HG03342 (cell line): ENCODE results near the gene CASZ1.

Experiments
- ATAC-seq: cut with Tn5 transposase; IDR thresholded peaks from one replicate; pipeline ENCODE4 v1.9.1; 2021; ENCODE audit warnings: mild to moderate bottlenecking, moderate library complexity; ENCODE audit not compliant: unreplicated experiment

Gene CASZ1

GRCh38 chr1:10755970-10756521 is 40.4 kb downstream of the CASZ1 start:
- no peak for ATAC-seq

GRCh38 chr1:10754568-10755329 is 41.7 kb downstream of the CASZ1 start:
- ATAC-seq = no peak

GRCh38 chr1:10753299-10753698 is 43.1 kb downstream of the CASZ1 start:
- ATAC-seq = no peak

GRCh38 chr1:10751561-10752085 is 44.8 kb downstream of the CASZ1 start:
- no peak for ATAC-seq

- no peak for ATAC-seq
Observed at GRCh38 chr1:10751160-10751559, 45.3 kb downstream of the CASZ1 start.

GRCh38 chr1:10745886-10746455 is 50.5 kb downstream of the CASZ1 start:
- ATAC-seq = no peak

- no peak for ATAC-seq
Observed at GRCh38 chr1:10745383-10745782, 51.1 kb downstream of the CASZ1 start.

- ATAC-seq = no peak
Observed at GRCh38 chr1:10744654-10745238, 51.7 kb downstream of the CASZ1 start.

- no peak for ATAC-seq
Observed at GRCh38 chr1:10744029-10744428, 52.4 kb downstream of the CASZ1 start.

- ATAC-seq = no peak
Observed at GRCh38 chr1:10741696-10742095, 54.8 kb downstream of the CASZ1 start.

GRCh38 chr1:10740123-10740522 is 56.3 kb downstream of the CASZ1 start:
- no peak for ATAC-seq

- no peak for ATAC-seq
Observed at GRCh38 chr1:10739589-10739988, 56.9 kb downstream of the CASZ1 start.

- ATAC-seq = no peak
Observed at GRCh38 chr1:10738061-10739058, 58.1 kb downstream of the CASZ1 start.

- no peak for ATAC-seq
Observed at GRCh38 chr1:10737651-10738050, 58.8 kb downstream of the CASZ1 start.

- no peak for ATAC-seq
Observed at GRCh38 chr1:10736634-10737586, 59.5 kb downstream of the CASZ1 start.

- no peak for ATAC-seq
Observed at GRCh38 chr1:10735563-10736305, 60.7 kb downstream of the CASZ1 start.

- ATAC-seq = no peak
Observed at GRCh38 chr1:10734962-10735544, 61.4 kb downstream of the CASZ1 start.

- ATAC-seq = no peak
Observed at GRCh38 chr1:10734375-10734774, 62.1 kb downstream of the CASZ1 start.
